HepG2 (cell line): ENCODE measurements around the gene FAM222A. TPM values are rescaled to one million over a fixed set of nuclear protein-coding genes. Genes with fewer than 3 reads are reported as not detected.

Experiments used
- ATAC-seq: fragments of 200-7000 bp; cut with Tn5 transposase; 3 replicates; pipeline ENCODE4 v1.9.1; 2020; ENCODE audit warnings: mild to moderate bottlenecking, moderate library complexity
- BruUV-seq: library from RNA; stranded (reverse); fragments of 400-500 nt; replicated peaks from 2 replicates; lab custom pipeline; 2021; lab: Mats Ljungman, UMichigan
- CTCF ChIA-PET: fragments of 300-600 bp; formaldehyde crosslinking; extraction: SDS; loops from one replicate; lab custom pipeline; 2021; ENCODE audit warnings: low total read pairs, inconsistent platforms, low intra/inter-chr PET ratio; lab: Yijun Ruan, JAX
- POLR2A ChIA-PET: fragments of 350-600 bp; sonication (Branson Sonifier 250); formaldehyde crosslinking; loops from one replicate; lab custom pipeline; 2020; ENCODE audit warnings: antibody characterized with exemption, inconsistent platforms; lab: Yijun Ruan, JAX
- DNase-seq: peaks from one replicate; pipeline ENCODE4 v3.0.0-alpha.2; 2015; ENCODE audit warnings: low spot score
- FAIRE-seq: peaks from 3 replicates; lab custom pipeline; 2011; peaks lifted over from hg19 to GRCh38; lab: Jason Lieb, UNC
- H2AFZ ChIP-seq: one replicate; pipeline ENCODE4 v1.6.1; 2011; ENCODE audit warnings: low read length, inconsistent platforms
- H3K27ac ChIP-seq: fragments of 300-600 bp; 3 replicates; pipeline ENCODE4 v1.8.0; 2011; ENCODE audit warnings: mixed run types, mild to moderate bottlenecking, mixed read lengths, low read length, inconsistent platforms; ENCODE audit not compliant: insufficient read depth; ENCODE audit errors: extremely low read length
- H3K27me3 ChIP-seq, 2 experiments: fragments of 200-600 bp in 1 of 2; 2 replicates in 1 of 2; 3 replicates in 1 of 2; pipeline versions ENCODE4 v1.6.0 to v1.8.0; 2011; ENCODE audit warnings: low read length in 2 of 2, mild to moderate bottlenecking in 2 of 2, moderate library complexity in 2 of 2, inconsistent platforms in 1 of 2; ENCODE audit not compliant: insufficient read depth in 2 of 2, control insufficient read depth in 1 of 2
- H3K36me3 ChIP-seq, 2 experiments: fragments of 200-600 bp in 1 of 2; replicated peaks in 1 of 2; 2 replicates in 1 of 2; 3 replicates in 1 of 2; pipeline versions ENCODE4 v1.5.1 to v1.8.0; 2011; ENCODE audit warnings: low read length in 2 of 2, inconsistent platforms in 1 of 2; ENCODE audit not compliant: insufficient read depth in 2 of 2, control insufficient read depth in 1 of 2
- H3K4me1 ChIP-seq: 2 replicates; pipeline ENCODE4 v1.5.1; 2012; ENCODE audit warnings: low read length, inconsistent platforms; ENCODE audit not compliant: insufficient read depth
- H3K4me2 ChIP-seq: 2 replicates; pipeline ENCODE4 v1.6.0; 2011; ENCODE audit warnings: low read depth, low read length, inconsistent platforms
- H3K4me3 ChIP-seq, 3 experiments: fragments of 200-600 bp in 1 of 3; sonication (generic), shearing (Covaris generic) in 1 of 3; replicated peaks in 1 of 3; 2 replicates each; pipeline ENCODE4 v1.5.1; 2011 to 2016; ENCODE audit warnings: low read length in 3 of 3, inconsistent platforms in 2 of 3, low read depth in 2 of 3, mild to moderate bottlenecking in 2 of 3, control low read depth in 1 of 3, mixed read lengths in 1 of 3; ENCODE audit not compliant: insufficient read depth in 1 of 3
- H3K79me2 ChIP-seq: one replicate; pipeline ENCODE4 v1.6.1; 2011; ENCODE audit warnings: low read length, inconsistent platforms; ENCODE audit not compliant: insufficient read depth
- H3K9ac ChIP-seq: 2 replicates; pipeline ENCODE4 v1.6.0; 2011; ENCODE audit warnings: mild to moderate bottlenecking, low read depth, low read length, inconsistent platforms; ENCODE audit not compliant: insufficient read depth
- H3K9me3 ChIP-seq: 2 replicates; pipeline ENCODE4 v1.5.1; 2012; ENCODE audit warnings: mild to moderate bottlenecking, low read length
- H4K20me1 ChIP-seq: 2 replicates; pipeline ENCODE4 v1.6.0; 2011; ENCODE audit warnings: inconsistent platforms, mild to moderate bottlenecking, low read length, moderate library complexity; ENCODE audit not compliant: insufficient read depth
- ARNT2 ChIP-seq: sonication (generic); formaldehyde crosslinking; IDR thresholded peaks from 2 replicates; pipeline ENCODE4 v1.8.0; 2022; ENCODE audit warnings: mild to moderate bottlenecking, low read depth, missing genetic modification reagents, moderate library complexity
- CHD4 ChIP-seq: fragments of 200-600 bp; sonication (generic); IDR thresholded peaks from 2 replicates; pipeline ENCODE4 v1.7.0; 2017; ENCODE audit warnings: mild to moderate bottlenecking, low read length, borderline replicate concordance
- FOXJ3 ChIP-seq: sonication (generic); formaldehyde crosslinking; IDR thresholded peaks from 2 replicates; pipeline ENCODE4 v1.4.0; 2020; ENCODE audit warnings: missing genetic modification reagents, mild to moderate bottlenecking, borderline replicate concordance
- FOXO1 ChIP-seq: sonication (generic); formaldehyde crosslinking; IDR thresholded peaks from 2 replicates; pipeline ENCODE4 v1.4.0; 2020; ENCODE audit warnings: missing genetic modification reagents
- GLI4 ChIP-seq: sonication (generic); formaldehyde crosslinking; IDR thresholded peaks from 2 replicates; pipeline ENCODE4 v1.5.1; 2020; ENCODE audit warnings: missing genetic modification reagents, mild to moderate bottlenecking, moderate library complexity, borderline replicate concordance
- KDM1A ChIP-seq: IDR thresholded peaks from 2 replicates; pipeline ENCODE4 v1.6.1; 2016; ENCODE audit warnings: missing compliant biosample characterization
- MXI1 ChIP-seq: IDR thresholded peaks from 3 replicates; pipeline ENCODE4 v1.6.1; 2012; ENCODE audit warnings: low read depth, low read length, inconsistent platforms, borderline replicate concordance
- NCOA1 ChIP-seq: sonication (generic); formaldehyde crosslinking; IDR thresholded peaks from 2 replicates; pipeline ENCODE4 v1.9.0; 2021; ENCODE audit warnings: missing genetic modification reagents
- POLR2A ChIP-seq, 2 experiments: IDR thresholded peaks; 2 replicates each; pipeline ENCODE4 v1.6.1; 2011; ENCODE audit warnings: low read depth in 2 of 2, low read length in 2 of 2, mild to moderate bottlenecking in 1 of 2, moderate library complexity in 1 of 2; ENCODE audit not compliant: insufficient read depth in 1 of 2
- RNF2 ChIP-seq: fragments of 450-650 bp; conservative IDR thresholded peaks from 2 replicates; pipeline ENCODE4 v1.6.1; 2016; ENCODE audit warnings: low read depth
- TEAD3 ChIP-seq: optimal IDR thresholded peaks from 2 replicates; pipeline ENCODE3; 2016; ENCODE audit warnings: borderline replicate concordance
- THAP11 ChIP-seq: IDR thresholded peaks from 2 replicates; pipeline ENCODE4 v1.6.1; 2016; ENCODE audit warnings: missing biosample characterization, missing genetic modification reagents
- ZFP36L1 ChIP-seq: sonication (generic); formaldehyde crosslinking; IDR thresholded peaks from 2 replicates; pipeline ENCODE4 v1.8.0; 2022; ENCODE audit warnings: mild to moderate bottlenecking, missing genetic modification reagents, moderate library complexity
- ZMYM3 ChIP-seq: sonication (generic); formaldehyde crosslinking; IDR thresholded peaks from 2 replicates; pipeline ENCODE4 v1.5.1; 2020; ENCODE audit warnings: mild to moderate bottlenecking, missing genetic modification reagents
- ZMYM4 ChIP-seq: sonication (generic); formaldehyde crosslinking; IDR thresholded peaks from 2 replicates; pipeline ENCODE4 v1.8.1; 2023; ENCODE audit warnings: mild to moderate bottlenecking, missing genetic modification reagents
- ZNF121 ChIP-seq: sonication (generic); formaldehyde crosslinking; IDR thresholded peaks from 2 replicates; pipeline ENCODE4 v1.5.0; 2020; ENCODE audit warnings: mild to moderate bottlenecking, missing genetic modification reagents
- ZNF441 ChIP-seq: sonication (generic); formaldehyde crosslinking; IDR thresholded peaks from 2 replicates; pipeline ENCODE4 v1.7.0; 2021; ENCODE audit warnings: missing genetic modification reagents, borderline replicate concordance
- ZNF558 ChIP-seq: sonication (generic); formaldehyde crosslinking; IDR thresholded peaks from 2 replicates; pipeline ENCODE4 v1.9.0; 2022; ENCODE audit warnings: mild to moderate bottlenecking, missing genetic modification reagents, borderline replicate concordance
- WGBS: methylation state at CpG from one replicate; pipeline ENCODE4 v1.1.6; 2017; ENCODE audit warnings: low lambda C conversion rate; 5-methylcytosine and 5-hydroxymethylcytosine counted together
- in situ Hi-C: cut with HindIII; loops from 2 replicates; pipeline ENCODE4 v1.10.0; 2017; ENCODE audit warnings: low pct_unique_long_range_greater_than_20kb; ENCODE audit not compliant: extremely low pct_ligation_motif_present
- intact Hi-C: fragments of 100-400 bp; cut with micrococcal nuclease; formaldehyde crosslinking; loops from one replicate; pipeline ENCODE4 v1.10.0; 2022; ENCODE audit not compliant: unreplicated experiment
- polyA plus RNA-seq, 8 experiments: library from polyadenylated mRNA; depleted of rRNA in 3 of 8; stranded (reverse) in 7 of 8; unstranded in 1 of 8; fragments of >200 nt; fragmentation: Illumina TruSeq in 4 of 8; extraction: Trizol in 4 of 8; gene quantifications; 2 replicates each; pipeline versions ENCODE4 v1.2.1 to v1.2.3, GENCODE V29; 2011 to 2016; ENCODE audit warnings: low read depth in 4 of 8, missing spikeins in 1 of 8, mixed read lengths in 1 of 8; ENCODE audit not compliant: insufficient read depth in 1 of 8
- total RNA-seq, 5 experiments: library from RNA; depleted of rRNA; stranded (reverse); fragments of >200 nt; fragmentation: Illumina TruSeq; extraction: Trizol; gene quantifications; 2 replicates each; pipeline ENCODE4 v1.2.3, GENCODE V29; 2016; ENCODE audit warnings: low read depth in 1 of 5
- TF ChIP-seq, protein P1 (sequence below): sonication (generic); formaldehyde crosslinking; conservative IDR thresholded peaks from 2 replicates; pipeline ENCODE4 v1.8.1; 2023; ENCODE audit warnings: missing genetic modification reagents
- TF ChIP-seq, protein P2 (sequence below): sonication (generic); formaldehyde crosslinking; IDR thresholded peaks from 2 replicates; pipeline ENCODE4 v1.4.0; 2020; ENCODE audit warnings: mild to moderate bottlenecking, missing genetic modification reagents
- TF ChIP-seq, protein P3 (sequence below): sonication (generic); formaldehyde crosslinking; IDR thresholded peaks from 2 replicates; pipeline ENCODE4 v1.5.0; 2020; ENCODE audit warnings: missing genetic modification reagents

The FAM222A gene
- total and polyA plus RNA-seq, 2 of the 13 experiments (the other 11 are each of a cell fraction or from before 2014, with no cell fraction given) = 2.7 to 9.6 TPM

DNA sequence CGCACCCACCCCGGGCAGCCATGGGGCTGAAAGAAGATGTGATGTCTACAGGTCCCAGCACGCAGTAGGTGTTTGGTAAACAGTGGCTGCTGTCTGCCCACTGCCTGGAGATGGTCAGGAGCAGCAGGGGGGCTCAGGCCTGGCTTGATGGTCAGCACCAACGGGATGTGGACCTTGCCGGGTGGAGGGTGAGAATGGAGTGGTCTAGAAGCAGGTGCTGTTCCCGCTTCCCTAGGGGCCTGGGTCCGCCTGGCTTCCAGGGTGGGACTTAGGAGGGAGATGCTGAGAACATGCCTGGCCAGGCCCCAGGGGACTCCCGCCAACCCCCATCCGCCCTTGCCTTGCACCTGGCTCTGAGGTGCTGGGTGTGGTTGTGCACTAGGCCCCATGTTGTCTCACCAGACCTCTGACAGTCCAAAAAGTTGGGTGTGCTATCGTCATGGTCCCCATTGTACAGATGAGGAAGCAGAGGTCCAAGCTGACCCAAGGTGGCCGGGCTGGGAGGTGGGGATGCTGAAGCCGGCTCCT lies 12.9 kb downstream of the FAM222A start (continued):
- TF ChIP-seq, protein P1, sequence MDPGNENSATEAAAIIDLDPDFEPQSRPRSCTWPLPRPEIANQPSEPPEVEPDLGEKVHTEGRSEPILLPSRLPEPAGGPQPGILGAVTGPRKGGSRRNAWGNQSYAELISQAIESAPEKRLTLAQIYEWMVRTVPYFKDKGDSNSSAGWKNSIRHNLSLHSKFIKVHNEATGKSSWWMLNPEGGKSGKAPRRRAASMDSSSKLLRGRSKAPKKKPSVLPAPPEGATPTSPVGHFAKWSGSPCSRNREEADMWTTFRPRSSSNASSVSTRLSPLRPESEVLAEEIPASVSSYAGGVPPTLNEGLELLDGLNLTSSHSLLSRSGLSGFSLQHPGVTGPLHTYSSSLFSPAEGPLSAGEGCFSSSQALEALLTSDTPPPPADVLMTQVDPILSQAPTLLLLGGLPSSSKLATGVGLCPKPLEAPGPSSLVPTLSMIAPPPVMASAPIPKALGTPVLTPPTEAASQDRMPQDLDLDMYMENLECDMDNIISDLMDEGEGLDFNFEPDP (CRISPR knock-in tag) = 0 out of 2 replicates have a peak, but pooled peaks have one; percentile 68
- no peak for TF ChIP-seq ZNF558 (CRISPR knock-in tag)
- TF ChIP-seq NCOA1 = peak; percentile 69; the same call in 1 of the 2 replicates
- TF ChIP-seq, protein P2, sequence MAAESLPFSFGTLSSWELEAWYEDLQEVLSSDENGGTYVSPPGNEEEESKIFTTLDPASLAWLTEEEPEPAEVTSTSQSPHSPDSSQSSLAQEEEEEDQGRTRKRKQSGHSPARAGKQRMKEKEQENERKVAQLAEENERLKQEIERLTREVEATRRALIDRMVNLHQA (CRISPR knock-in tag) = no peak
- TF ChIP-seq, protein P3, sequence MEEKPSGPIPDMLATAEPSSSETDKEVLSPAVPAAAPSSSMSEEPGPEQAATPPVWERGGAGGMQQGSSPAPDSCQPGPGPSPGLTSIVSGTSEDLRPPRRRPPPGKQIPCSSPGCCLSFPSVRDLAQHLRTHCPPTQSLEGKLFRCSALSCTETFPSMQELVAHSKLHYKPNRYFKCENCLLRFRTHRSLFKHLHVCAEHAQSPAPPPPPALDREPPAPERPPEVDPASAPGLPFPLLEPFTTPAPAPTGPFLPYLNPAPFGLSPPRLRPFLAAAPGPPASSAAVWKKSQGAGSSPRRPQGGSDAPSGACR = peak; percentile 24; the same call in 1 of the 2 replicates
- peak; percentile 96 for TF ChIP-seq ZMYM3 (CRISPR knock-in tag)
- TF ChIP-seq KDM1A (CRISPR knock-in tag) = peak; percentile 91
- TF ChIP-seq ZMYM4 (CRISPR knock-in tag) = peak; percentile 11; the same call in 1 of the 2 replicates
- TF ChIP-seq CHD4 = peak; percentile 62; the same call in 1 of the 2 replicates

DNA sequence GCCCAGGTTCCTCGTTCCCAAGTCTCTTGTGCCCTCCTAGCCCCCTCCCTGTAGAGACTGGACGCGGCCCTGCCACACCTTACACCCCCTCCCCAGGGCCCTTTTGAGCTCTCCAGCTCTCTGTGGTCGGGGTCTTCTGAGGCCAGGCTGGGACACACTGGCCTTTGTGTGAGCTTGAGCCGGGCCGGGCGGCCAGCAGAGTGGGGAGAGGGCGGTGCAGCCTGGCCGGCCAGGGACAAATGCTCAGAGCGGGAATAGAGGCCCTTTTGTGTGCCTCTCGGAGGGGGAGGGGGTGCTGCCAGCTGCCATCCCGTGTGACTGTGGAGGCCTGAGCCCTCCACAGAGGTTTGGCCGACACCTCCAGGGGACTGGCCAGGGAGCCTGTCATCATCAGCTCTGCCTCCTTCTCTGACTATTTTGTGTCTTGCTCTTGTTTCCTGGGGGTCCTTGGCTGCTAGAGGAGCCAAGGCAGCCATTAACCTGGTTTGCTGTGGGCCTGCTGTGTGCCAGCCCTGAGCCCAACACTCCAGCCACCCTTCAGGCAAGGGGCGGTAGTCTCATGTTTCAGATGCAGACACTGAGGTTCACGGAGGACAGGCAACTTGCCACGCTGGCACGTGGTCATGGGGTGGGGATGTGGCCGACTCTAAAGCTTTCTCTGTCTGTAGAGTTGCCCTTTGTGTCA lies 13.6 kb downstream of the FAM222A start:
- peak overlapping the region; percentile 57 for H3K4me2 ChIP-seq
- ChIA-PET POLR2A (interaction anchor here (0.7 to 2.3 kb wide), 9 partner anchors 10 to 154 kb away, joined by 3 to 21 read pairs (median 5); partner anchors contain the start of genes FAM222A, MMAB and MVK), CTCF (no interaction called here)
- no peaks in the 10 kb centered on the region for H4K20me1 ChIP-seq
- H2AFZ ChIP-seq = no peak overlapping the region
- ATAC-seq = peak; percentile 91
- 8% methylated on average over 4 of the region's 18 CpGs for WGBS
- H3K4me1 ChIP-seq = peaks cover 70% of the 10 kb centered on the region
- peaks cover 10% of the 10 kb centered on the region for H3K79me2 ChIP-seq
- no peaks in the 10 kb centered on the region for H3K27me3 ChIP-seq
- peak; percentile 88 for FAIRE-seq
- H3K4me3 ChIP-seq = peak overlapping the region in 1 of 3 experiments; percentile 12; a peak in 2 of 6 replicates
- no peaks in the 10 kb centered on the region for H3K9me3 ChIP-seq
- peaks cover 0 to 7% of the 10 kb centered on the region in 2 experiments; a peak in 1 of 5 replicates for H3K36me3 ChIP-seq
- intact Hi-C loops (no loop called here), in situ Hi-C loops (no loop called here)
- peak overlapping the region; percentile 63 for H3K9ac ChIP-seq
- no TSS peak for BruUV-seq
- peak; percentile 89 for DNase-seq
- H3K27ac ChIP-seq = peak overlapping the region; percentile 83
- peak; percentile 27 to 57; a peak in 2 of 4 replicates for TF ChIP-seq POLR2A (IDR thresholded peaks at IDR 0.05; ENCODE audit: insufficient read depth in 1 of 2, low read depth in 2 of 2, low read length in 2 of 2)
- no peak for TF ChIP-seq GLI4 (CRISPR knock-in tag)
- TF ChIP-seq FOXO1 = no peak
- TF ChIP-seq TEAD3 = no peak
- 0 out of 2 replicates have a peak, but pooled peaks have one; percentile 58 for TF ChIP-seq ZNF121
- no peak; the same call in 1 of the 2 replicates for TF ChIP-seq FOXJ3 (CRISPR knock-in tag)
- 0 out of 2 replicates have a peak, but pooled peaks have one; percentile 18 for TF ChIP-seq THAP11
- TF ChIP-seq ZNF441 (CRISPR knock-in tag) = no peak
- TF ChIP-seq ARNT2 = 0 out of 2 replicates have a peak, but pooled peaks have one; percentile 21
- no peak for TF ChIP-seq MXI1
- no peak for TF ChIP-seq RNF2
- no peak for TF ChIP-seq ZFP36L1 (CRISPR knock-in tag)
